Measurements from ENCODE around the gene ENOSF1. TPM values are rescaled to one million over a fixed set of nuclear protein-coding genes. Genes with fewer than 3 reads are reported as not detected.

Gene ENOSF1
- total and polyA plus RNA-seq, 2 of the 13 experiments (the other 11 are each of a cell fraction or from before 2014, with no cell fraction given): 37.6 to 40.1 TPM

GRCh38 chr18:657311-658000 lies 55.0 kb downstream of the ENOSF1 start, which contains the start of gene TYMS (continued):
- no peak for TF ChIP-seq ZNF18 (CRISPR knock-in tag; IDR thresholded peaks at IDR 0.05; ENCODE audit: insufficient replicate concordance)
- no peak for TF ChIP-seq HES4 (CRISPR knock-in tag; IDR thresholded peaks at IDR 0.05; ENCODE audit: borderline replicate concordance)
- TF ChIP-seq ZNF678 (CRISPR knock-in tag; IDR thresholded peaks at IDR 0.05): no peak
- peak in 1 of 2 experiments; percentile 31; a peak in 3 of 4 replicates for TF ChIP-seq POLR2A (IDR thresholded peaks at IDR 0.05; ENCODE audit: insufficient read depth in 1 of 2, low read depth in 2 of 2, low read length in 2 of 2)
- no peak for TF ChIP-seq ZNF607 (CRISPR knock-in tag; IDR thresholded peaks at IDR 0.05; ENCODE audit: borderline replicate concordance)
- TF ChIP-seq IKZF1 (IDR thresholded peaks at IDR 0.05): no peak
- no peak for TF ChIP-seq ZBTB49 (CRISPR knock-in tag; IDR thresholded peaks at IDR 0.05; ENCODE audit: borderline replicate concordance)
- peak; percentile 59; the same call in 1 of the 2 replicates for TF ChIP-seq ZNF331 (CRISPR knock-in tag; IDR thresholded peaks at IDR 0.05)
- peak; percentile 57 for TF ChIP-seq ZNF274 (CRISPR knock-in tag; IDR thresholded peaks at IDR 0.05)
- TF ChIP-seq ZNF772 (CRISPR knock-in tag; IDR thresholded peaks at IDR 0.05): 0 out of 2 replicates have a peak, but pooled peaks have one; percentile 35
- peak; percentile 72; the same call in 1 of the 2 replicates for TF ChIP-seq PITX1 (CRISPR knock-in tag; IDR thresholded peaks at IDR 0.05)
- no peak for TF ChIP-seq ZNF318 (CRISPR knock-in tag; IDR thresholded peaks at IDR 0.05)
- no peak for TF ChIP-seq CBX1 (IDR thresholded peaks at IDR 0.05; ENCODE audit: low read depth)
- peak; percentile 59; the same call in 1 of the 2 replicates for TF ChIP-seq TFE3 (CRISPR knock-in tag; IDR thresholded peaks at IDR 0.05)

Measured in HepG2 (cell line).